ENCODE results near the gene MOB2.
A peak's percentile ranks its signal among the peaks of the same experiment; 100 is the strongest.

The MOB2 gene

GRCh38 chr11:1455763-1456060 lies 30.9 kb downstream of the MOB2 start:
- no peak for DNase-seq

DNA sequence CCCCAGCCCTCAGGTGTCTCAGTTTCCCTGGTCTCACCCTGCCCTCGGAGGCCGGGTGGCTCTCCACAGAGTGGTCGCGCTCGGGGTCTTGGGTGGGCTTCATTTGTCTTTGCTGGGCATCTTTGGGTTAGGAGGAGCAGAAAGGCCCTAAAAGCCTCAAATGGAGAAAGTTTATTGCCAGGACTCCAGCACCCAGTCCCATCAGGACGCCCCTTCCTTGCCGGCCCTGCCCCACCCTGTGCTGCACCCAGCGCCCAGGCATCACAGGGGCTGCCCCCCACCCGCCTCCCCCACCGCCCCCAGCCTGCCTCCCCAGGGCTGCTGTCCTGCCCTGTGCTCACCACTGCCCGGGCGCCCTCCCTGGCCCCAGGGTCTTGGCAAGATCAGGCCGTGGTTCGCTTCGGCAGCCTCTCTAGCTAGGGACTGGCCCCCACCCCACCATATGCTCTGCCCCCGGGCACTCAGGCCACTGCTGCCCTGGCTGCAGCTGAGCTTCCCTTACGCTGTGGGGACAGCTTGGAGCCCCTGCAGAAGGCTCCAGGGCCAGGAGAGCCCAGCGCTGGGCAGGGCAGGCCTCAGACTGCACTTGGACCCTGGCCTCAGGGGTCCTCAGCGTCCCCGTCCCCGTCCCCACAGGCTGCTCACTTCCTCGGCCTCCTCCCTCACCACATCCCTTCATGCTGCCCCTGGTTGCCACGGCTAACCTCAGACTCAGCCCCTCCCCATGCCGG lies 31.4 kb downstream of the MOB2 start:
- no peak for DNase-seq

- no peak for DNase-seq
These were observed 32.0 kb downstream of the MOB2 start for GRCh38 chr11:1454576-1454975.

DNA sequence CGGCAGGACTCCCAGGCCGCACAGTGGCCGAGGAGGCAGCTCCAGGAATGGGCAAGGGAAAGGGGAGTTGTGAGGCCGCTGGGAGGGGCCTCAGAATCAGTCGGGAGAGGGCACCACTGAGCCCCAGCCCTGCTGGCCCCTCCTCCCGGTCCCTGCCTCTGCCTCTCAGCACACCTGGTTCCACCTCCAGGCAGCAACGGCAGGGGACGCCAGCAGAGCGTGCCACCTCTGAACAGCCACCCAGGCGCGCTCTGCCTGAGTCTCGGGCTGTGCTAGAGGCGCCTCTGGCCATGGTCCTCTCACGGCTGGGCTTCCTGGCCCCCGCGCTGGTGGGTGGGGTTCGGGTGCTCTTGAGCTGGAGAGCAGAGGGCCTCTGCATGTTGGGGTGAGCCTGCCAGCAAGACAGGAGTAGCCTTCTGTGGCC lies 33.0 kb downstream of the MOB2 start:
- peak; percentile 13 for DNase-seq

- no peak for DNase-seq
These were observed 33.8 kb downstream of the MOB2 start for GRCh38 chr11:1452744-1453143.

DNA sequence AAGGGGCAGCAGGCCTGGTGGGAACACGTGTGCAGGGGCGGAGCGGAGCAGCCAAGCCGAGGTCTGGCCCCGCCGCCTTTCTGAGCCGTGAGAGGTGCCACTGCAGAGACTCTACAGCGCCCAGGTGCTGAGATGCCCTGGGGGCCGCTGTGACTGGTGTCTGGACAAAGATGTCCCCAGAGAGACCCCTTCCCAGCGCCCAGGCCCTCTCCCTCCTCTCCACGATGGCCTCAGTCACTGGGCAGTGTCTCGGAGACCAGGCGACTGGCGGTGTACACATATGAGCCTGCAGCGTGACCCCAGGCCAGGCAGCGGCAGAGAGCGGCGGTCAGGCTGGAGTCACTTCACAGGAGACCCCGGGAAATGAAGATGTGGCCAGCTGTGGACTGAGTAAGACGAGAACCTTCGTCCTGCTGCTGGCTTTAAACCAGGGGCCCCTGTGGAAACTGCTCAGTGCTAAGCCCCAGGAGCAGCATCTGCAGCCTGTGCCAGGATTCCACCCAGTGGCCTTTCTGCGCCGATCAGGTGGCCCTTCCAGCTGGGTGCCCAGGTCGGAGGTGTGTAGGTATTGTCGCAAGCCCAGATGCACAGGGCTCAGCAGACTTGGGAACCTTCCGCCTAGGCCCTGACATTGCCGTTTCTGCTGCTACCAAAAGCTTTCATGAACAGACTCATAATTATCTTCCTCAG lies 34.7 kb downstream of the MOB2 start:
- no peak for DNase-seq

GRCh38 chr11:1450949-1451710 lies 35.4 kb downstream of the MOB2 start:
- peak; percentile 26 for DNase-seq

DNA sequence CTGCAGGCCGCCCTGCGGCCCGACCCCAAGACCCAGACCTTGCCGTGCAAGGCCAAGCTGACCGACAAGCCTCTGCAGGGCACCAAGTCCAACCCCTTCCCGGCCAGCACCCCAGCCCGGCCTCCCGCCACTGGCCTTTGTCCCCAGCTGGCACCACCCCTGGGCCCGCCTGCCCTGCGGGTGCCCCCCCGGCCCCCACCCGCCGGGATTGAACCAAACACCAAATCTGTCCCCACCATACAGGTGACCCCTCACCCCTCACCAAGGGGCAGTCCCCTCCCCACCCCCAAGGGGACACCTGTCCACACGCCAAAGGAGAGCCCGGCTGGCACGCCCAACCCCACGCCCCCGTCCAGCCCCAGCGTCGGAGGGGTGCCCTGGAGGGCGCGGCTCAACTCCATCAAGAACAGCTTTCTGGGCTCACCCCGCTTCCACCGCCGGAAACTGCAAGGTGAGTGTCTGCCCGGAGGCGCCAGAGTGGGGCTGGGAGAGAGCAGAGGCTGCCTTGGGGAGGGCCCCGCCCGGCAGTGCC lies 36.2 kb downstream of the MOB2 start:
- no peak for DNase-seq

GRCh38 chr11:1449490-1450243 lies 36.9 kb downstream of the MOB2 start:
- DNase-seq, result no peak

DNA sequence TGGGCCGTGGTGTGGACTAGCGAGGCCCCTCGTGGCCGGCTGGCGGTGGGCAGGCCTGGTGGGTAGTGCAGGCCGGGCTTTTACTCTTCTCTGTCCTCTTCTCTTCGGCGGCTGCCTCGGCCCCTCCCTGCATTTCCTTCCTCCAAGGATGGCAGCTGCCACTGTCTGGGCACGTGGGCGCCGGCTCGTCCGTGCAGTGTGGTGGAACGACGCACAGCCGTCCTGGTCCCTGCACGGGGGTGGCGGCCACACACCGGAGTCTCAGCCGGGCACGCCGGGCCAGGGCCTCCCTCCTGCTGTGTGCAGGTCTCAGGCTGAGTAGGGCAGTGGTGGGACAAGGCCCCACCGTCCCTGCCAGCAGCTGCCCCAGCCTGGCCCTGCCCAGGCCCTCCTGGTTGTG lies 37.7 kb downstream of the MOB2 start:
- DNase-seq, result no peak

GRCh38 chr11:1447845-1448825 lies 38.4 kb downstream of the MOB2 start:
- no peak for DNase-seq

DNA sequence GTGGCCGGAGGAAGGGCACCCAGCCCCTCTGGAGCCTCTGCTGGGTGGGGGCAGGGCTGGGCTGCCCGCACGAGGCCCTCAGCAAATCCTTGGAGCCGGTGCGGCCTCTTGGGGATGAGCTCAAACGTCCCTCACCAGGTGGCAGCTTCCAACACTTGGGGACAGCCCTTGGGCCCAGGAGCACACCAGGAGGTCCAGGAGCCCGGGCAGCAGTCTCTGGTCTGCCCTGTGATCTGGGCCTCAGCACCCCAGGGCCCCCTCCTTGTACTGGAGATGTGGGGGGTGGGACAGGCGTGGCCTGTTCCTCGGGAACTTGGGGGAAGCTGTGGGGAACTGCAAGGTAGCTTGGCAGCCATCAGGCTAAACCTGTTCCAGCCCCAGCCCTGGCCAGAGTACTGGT lies 40.0 kb downstream of the MOB2 start:
- DNase-seq, result no peak

DNA sequence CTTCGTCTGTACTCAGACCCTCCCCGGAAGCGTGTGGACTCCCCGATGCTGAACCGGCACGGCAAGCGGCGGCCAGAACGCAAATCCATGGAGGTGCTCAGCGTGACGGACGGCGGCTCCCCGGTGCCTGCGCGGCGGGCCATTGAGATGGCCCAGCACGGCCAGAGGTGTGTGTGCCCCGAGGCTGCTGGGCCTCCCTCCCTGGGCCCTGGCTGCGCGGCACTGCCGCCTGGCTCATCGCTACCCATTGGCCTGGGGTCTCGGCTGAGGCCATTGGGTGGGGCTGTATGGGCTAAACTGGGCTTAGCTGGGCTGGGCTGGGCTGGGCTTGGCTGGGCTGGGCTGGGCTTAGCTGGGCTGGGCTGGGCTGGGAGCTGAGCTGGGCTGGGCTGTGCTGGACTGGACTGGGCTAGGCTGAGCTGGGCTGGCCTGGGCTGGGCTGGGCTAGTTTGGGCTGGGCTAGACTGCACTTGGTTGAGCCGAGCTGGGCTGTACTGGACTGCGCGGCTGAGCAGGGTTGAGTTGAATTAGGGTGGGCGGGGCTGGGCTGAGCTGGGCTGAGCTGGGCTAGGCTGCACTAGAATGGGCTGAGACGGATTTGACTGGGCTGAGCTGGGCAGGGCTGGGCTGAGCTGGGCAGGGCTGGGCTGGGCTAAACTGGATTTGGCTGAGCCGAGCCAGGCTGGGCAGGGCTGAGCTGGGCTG lies 40.7 kb downstream of the MOB2 start:
- DNase-seq, result no peak

DNA sequence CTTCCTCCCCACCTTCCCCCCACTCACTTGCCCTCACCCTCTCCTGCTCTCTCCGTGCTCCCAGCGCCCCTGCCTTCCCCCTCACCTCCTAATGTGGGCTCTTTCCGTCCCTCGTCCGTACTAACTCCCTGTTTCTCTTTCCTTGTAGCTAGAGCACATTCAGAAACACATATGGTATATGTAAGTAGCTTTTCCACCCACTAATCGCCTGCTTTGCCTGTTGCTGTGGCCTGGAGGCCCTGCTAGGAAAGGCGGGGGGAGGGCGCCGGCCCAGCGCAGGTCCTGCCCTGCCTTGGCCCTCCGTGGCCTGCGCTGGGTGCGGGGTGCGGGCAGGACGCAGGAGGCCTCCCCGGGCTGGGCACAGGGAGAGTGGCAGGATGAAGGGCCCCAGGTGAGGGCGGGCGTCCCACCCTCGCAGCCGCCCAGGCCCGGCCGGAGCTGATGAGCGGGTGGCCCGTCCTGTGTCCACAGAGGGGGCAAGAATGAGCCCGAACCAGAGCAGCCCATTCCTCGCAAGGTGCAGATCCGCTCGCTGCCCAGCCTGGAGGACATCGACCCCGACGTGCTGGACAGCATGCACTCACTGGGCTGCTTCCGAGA lies 41.7 kb downstream of the MOB2 start:
- no peak for DNase-seq

- no peak for DNase-seq
These were observed 42.3 kb downstream of the MOB2 start for GRCh38 chr11:1444321-1444720.

- DNase-seq, result no peak
These were observed 42.8 kb downstream of the MOB2 start for GRCh38 chr11:1443737-1444136.

DNA sequence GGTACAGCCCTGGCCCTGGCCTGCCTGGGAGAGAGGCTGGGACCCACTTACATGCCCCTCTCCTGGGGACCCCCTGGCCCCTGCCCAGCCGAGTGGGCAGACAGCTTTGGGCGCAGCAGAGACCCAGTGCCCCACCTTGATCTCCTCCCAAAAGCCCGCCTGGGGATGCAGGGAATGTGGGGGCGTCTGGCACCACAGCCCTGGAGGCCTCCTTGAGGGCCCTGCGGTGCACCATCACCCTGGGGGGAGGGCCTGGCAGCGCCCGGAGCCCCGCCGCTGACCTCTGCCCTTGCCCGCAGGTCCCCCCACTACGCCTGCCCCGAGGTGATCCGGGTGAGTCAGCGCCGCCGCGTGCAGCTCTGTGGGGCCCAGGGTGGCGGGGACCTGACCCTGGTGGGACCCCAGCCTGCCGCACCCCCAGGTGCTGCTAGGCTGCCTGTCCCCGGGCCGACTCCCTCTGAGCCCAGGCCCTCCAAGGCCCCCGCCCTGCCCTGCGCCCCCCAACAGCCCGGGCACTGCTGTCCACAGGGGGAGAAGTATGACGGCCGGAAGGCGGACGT lies 43.7 kb downstream of the MOB2 start:
- no peak for DNase-seq

GRCh38 chr11:1442163-1442562 lies 44.4 kb downstream of the MOB2 start:
- no peak for DNase-seq

GRCh38 chr11:1440496-1440895 lies 46.1 kb downstream of the MOB2 start:
- DNase-seq, result no peak

DNA sequence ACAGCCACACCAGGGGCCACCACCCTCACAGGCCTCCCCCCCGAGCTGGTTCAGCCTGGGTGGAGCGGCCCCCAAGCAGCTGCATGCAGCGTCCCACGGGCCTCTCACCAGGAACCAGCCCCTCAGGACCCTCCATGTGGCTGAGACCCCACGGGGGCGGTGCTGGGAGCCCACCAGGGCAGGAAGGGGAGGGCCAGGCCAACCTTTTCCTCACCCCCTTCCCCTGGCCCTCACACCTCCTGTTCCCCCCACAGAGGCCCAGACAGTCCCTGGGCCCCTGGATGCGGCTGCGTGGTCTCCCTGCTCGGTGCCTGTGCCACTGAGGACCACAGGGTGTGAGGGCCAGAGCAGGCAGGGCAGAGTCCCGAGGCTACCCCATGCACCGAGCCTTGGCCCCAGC lies 46.5 kb downstream of the MOB2 start:
- no peak for DNase-seq
